SK-N-SH (cell line): ENCODE results near the gene PIK3R1. TPM values are rescaled to one million over a fixed set of nuclear protein-coding genes. Genes with fewer than 3 reads are reported as not detected.

Experiments
- CTCF ChIA-PET: fragments of 300-600, 350-600 bp; formaldehyde crosslinking; extraction: SDS; loops from one replicate; lab custom pipeline; 2021; lab: Yijun Ruan, JAX
- POLR2A ChIA-PET: fragments of 350-600 bp; sonication (Branson Sonifier 250); formaldehyde crosslinking; extraction: SDS; loops from one replicate; lab custom pipeline; 2020; ENCODE audit warnings: antibody characterized with exemption, inconsistent platforms; lab: Yijun Ruan, JAX
- DNase-seq: peaks from one replicate; pipeline ENCODE4 v3.0.0; 2012
- H2AFZ ChIP-seq: fragments of 200-600 bp; sonication (generic); 2 replicates; pipeline ENCODE4 v1.8.1; 2016; ENCODE audit warnings: antibody characterized with exemption, mild to moderate bottlenecking, low read depth
- H3F3A ChIP-seq: fragments of 200-600 bp; sonication (generic); replicated peaks from 2 replicates; pipeline ENCODE3; 2016; ENCODE audit warnings: antibody characterized with exemption, mild to moderate bottlenecking; ENCODE audit not compliant: insufficient read depth
- H3K27ac ChIP-seq, 2 experiments: fragments of 200-500 bp in 1 of 2; fragments of 200-600 bp in 1 of 2; sonication (Bioruptor generic) in 1 of 2; sonication (generic), shearing (Covaris generic) in 1 of 2; 2 replicates each; pipeline versions ENCODE4 v1.5.1 to v1.6.1; 2014 to 2016; ENCODE audit warnings: low read depth in 2 of 2, inconsistent platforms in 1 of 2, low read length in 1 of 2, mild to moderate bottlenecking in 1 of 2, mixed read lengths in 1 of 2
- H3K27me3 ChIP-seq: fragments of 200-600 bp; sonication (generic), shearing (Covaris generic); 2 replicates; pipeline ENCODE4 v1.6.1; 2016; ENCODE audit warnings: mixed run types; ENCODE audit not compliant: insufficient read depth
- H3K36me3 ChIP-seq, 2 experiments: fragments of 200-500 bp in 1 of 2; fragments of 200-600 bp in 1 of 2; sonication (Bioruptor generic) in 1 of 2; sonication (generic) in 1 of 2; replicated peaks in 1 of 2; 2 replicates each; pipeline versions ENCODE3 to v1.5.1; 2014 to 2016; ENCODE audit warnings: low read length in 1 of 2, mild to moderate bottlenecking in 1 of 2; ENCODE audit not compliant: insufficient read depth in 2 of 2, control insufficient read depth in 1 of 2
- H3K4me1 ChIP-seq, 2 experiments: fragments of 200-500 bp in 1 of 2; fragments of 200-600 bp in 1 of 2; sonication (Bioruptor generic) in 1 of 2; sonication (generic), shearing (Covaris generic) in 1 of 2; 2 replicates each; pipeline versions ENCODE4 v1.5.1 to v1.6.1; 2014 to 2016; ENCODE audit warnings: low read depth in 1 of 2, low read length in 1 of 2, mixed run types in 1 of 2; ENCODE audit not compliant: insufficient read depth in 2 of 2, control insufficient read depth in 1 of 2
- H3K4me2 ChIP-seq: fragments of 200-600 bp; sonication (generic), shearing (Covaris generic); 2 replicates; pipeline ENCODE4 v1.6.1; 2017; ENCODE audit warnings: mixed run types
- H3K4me3 ChIP-seq, 2 experiments: fragments of 200-500 bp in 1 of 2; fragments of 200-600 bp in 1 of 2; sonication (Bioruptor generic) in 1 of 2; sonication (generic), shearing (Covaris generic) in 1 of 2; 2 replicates each; pipeline versions ENCODE4 v1.5.1 to v1.8.1; 2014 to 2016; ENCODE audit warnings: low read depth in 2 of 2, inconsistent platforms in 1 of 2, low read length in 1 of 2, mild to moderate bottlenecking in 1 of 2, mixed read lengths in 1 of 2, moderate library complexity in 1 of 2
- H3K79me2 ChIP-seq: fragments of 200-600 bp; sonication (generic); 2 replicates; pipeline ENCODE4 v1.8.1; 2017; ENCODE audit warnings: mild to moderate bottlenecking; ENCODE audit not compliant: insufficient read depth
- H3K9ac ChIP-seq: fragments of 200-600 bp; sonication (generic); 2 replicates; pipeline ENCODE4 v1.6.1; 2017; ENCODE audit warnings: mixed run types
- H3K9me2 ChIP-seq: fragments of 200-600 bp; sonication (generic); 2 replicates; pipeline ENCODE4 v1.6.1; 2017; ENCODE audit warnings: mixed run types
- H3K9me3 ChIP-seq: fragments of 200-600 bp; sonication (generic); 2 replicates; pipeline ENCODE4 v1.6.1; 2017; ENCODE audit warnings: mixed run types, mild to moderate bottlenecking, moderate library complexity
- H4K20me1 ChIP-seq: fragments of 200-600 bp; sonication (generic); 2 replicates; pipeline ENCODE4 v1.6.1; 2017; ENCODE audit warnings: mild to moderate bottlenecking, mixed run types; ENCODE audit not compliant: insufficient read depth
- CHD2 ChIP-seq: fragments of 150-350 bp; IDR thresholded peaks from 2 replicates; pipeline ENCODE4 v1.6.1; 2018; ENCODE audit warnings: low read length; ENCODE audit not compliant: partially characterized antibody
- CTCF ChIP-seq: fragments of 200-600 bp; sonication (generic); IDR thresholded peaks from 2 replicates; pipeline ENCODE4 v1.6.1; 2017; ENCODE audit warnings: antibody characterized with exemption, mild to moderate bottlenecking, moderate library complexity
- EZH2phosphoT487 ChIP-seq: fragments of 200-600 bp; sonication (generic); IDR thresholded peaks from 2 replicates; pipeline ENCODE4 v1.6.1; 2017; ENCODE audit warnings: low read depth, mixed run types, mild to moderate bottlenecking, antibody characterized with exemption, moderate library complexity, borderline replicate concordance
- GABPA ChIP-seq: IDR thresholded peaks from 2 replicates; pipeline ENCODE4 v1.4.0; 2012; ENCODE audit warnings: low read depth, mild to moderate bottlenecking
- GATA2 ChIP-seq: sonication (generic); formaldehyde crosslinking; IDR thresholded peaks from 2 replicates; pipeline ENCODE4 v1.5.0; 2020; ENCODE audit warnings: mild to moderate bottlenecking, missing genetic modification reagents
- MAX ChIP-seq: IDR thresholded peaks from 2 replicates; pipeline ENCODE4 v1.4.0; 2012; ENCODE audit warnings: low read depth
- MEF2A ChIP-seq: IDR thresholded peaks from 2 replicates; pipeline ENCODE4 v1.4.0; 2012; ENCODE audit warnings: low read depth, borderline replicate concordance
- POLR2AphosphoS5 ChIP-seq: IDR thresholded peaks from 2 replicates; pipeline ENCODE4 v1.6.1; 2012; ENCODE audit warnings: low read depth, low read length
- RAD21 ChIP-seq: IDR thresholded peaks from 2 replicates; pipeline ENCODE4 v1.6.1; 2012; ENCODE audit warnings: mild to moderate bottlenecking, low read length
- RXRA ChIP-seq: IDR thresholded peaks from 2 replicates; pipeline ENCODE4 v1.4.0; 2012; ENCODE audit warnings: low read depth, mild to moderate bottlenecking, borderline replicate concordance
- TAF1 ChIP-seq: IDR thresholded peaks from 2 replicates; pipeline ENCODE4 v1.6.1; 2012; ENCODE audit warnings: low read depth, mild to moderate bottlenecking, low read length, moderate library complexity, borderline replicate concordance
- TEAD4 ChIP-seq: IDR thresholded peaks from 2 replicates; pipeline ENCODE4 v1.4.0; 2012; ENCODE audit warnings: mild to moderate bottlenecking, borderline replicate concordance; ENCODE audit not compliant: insufficient read depth
- YY1 ChIP-seq: IDR thresholded peaks from 2 replicates; pipeline ENCODE4 v1.4.0; 2012; ENCODE audit warnings: low read depth, mild to moderate bottlenecking
- ZBTB33 ChIP-seq: IDR thresholded peaks from 2 replicates; pipeline ENCODE4 v1.4.0; 2012; ENCODE audit warnings: low read depth, borderline replicate concordance
- WGBS: methylation state at CpG from one replicate; pipeline ENCODE4 v1.1.6; 2017; ENCODE audit warnings: low lambda C conversion rate; 5-methylcytosine and 5-hydroxymethylcytosine counted together
- polyA plus RNA-seq, 3 experiments: library from polyadenylated mRNA; depleted of rRNA; stranded (reverse); fragments of >200 nt; gene quantifications; 2 replicates each; pipeline ENCODE4 v1.2.3, GENCODE V29; 2012

PIK3R1 gene
- polyA plus RNA-seq, 1 of the 3 experiments (the other 2 are of a cell fraction) = 2.0 TPM

- POLR2A ChIA-PET = no interaction called here
Measured at GRCh38 chr5:68243681-68244080, 28.1 kb downstream of the PIK3R1 start.

GRCh38 chr5:68245319-68245718 lies 29.8 kb downstream of the PIK3R1 start:
- CTCF ChIA-PET = interaction anchor here (1.0 to 2.0 kb wide), 2 partner anchors 29 to 999 kb away, joined by 3 to 4 read pairs; no protein-coding TSS in a partner anchor

More at GRCh38 chr5:68243681-68244080, 28.1 kb downstream of the PIK3R1 start:
- peaks cover 7 to 13% of the 10 kb centered on the region in 2 experiments for H3K36me3 ChIP-seq
- H3K4me1 ChIP-seq = peaks cover 16 to 18% of the 10 kb centered on the region in 2 experiments
- no peaks in the 10 kb centered on the region for H3K9me2 ChIP-seq
- TF ChIP-seq YY1 (no peak), MAX (no peak), CHD2 (no peak), GABPA (no peak), TEAD4 (no peak), ZBTB33 (no peak), EZH2phosphoT487 (no peak), RXRA (no peak), MEF2A (no peak), POLR2AphosphoS5 (no peak)
- 0 out of 2 replicates have a peak, but pooled peaks cover 7% of the 10 kb centered on the region for H3K79me2 ChIP-seq
- CTCF ChIA-PET = interaction anchor here (1.4 to 2.0 kb wide), 3 partner anchors 9 to 998 kb away, joined by 3 to 4 read pairs (median 4); no protein-coding TSS in a partner anchor
- H3K4me2 ChIP-seq = no peak overlapping the region
- 91% methylated on average over 2 of the region's 2 CpGs for WGBS
- H3K9ac ChIP-seq = no peak overlapping the region
- no peaks in the 10 kb centered on the region for H3K9me3 ChIP-seq
- no peak overlapping the region for H3K4me3 ChIP-seq
- H3K27me3 ChIP-seq = no peaks in the 10 kb centered on the region
- no peak overlapping the region for H3K27ac ChIP-seq
- H3F3A ChIP-seq = peaks cover 5% of the 10 kb centered on the region
- H4K20me1 ChIP-seq = no peaks in the 10 kb centered on the region
- no peak for DNase-seq
- H2AFZ ChIP-seq = no peak overlapping the region

More at GRCh38 chr5:68245319-68245718, 29.8 kb downstream of the PIK3R1 start:
- Histone ChIP-seq H3K4me1 (peaks cover 16 to 17% of the 10 kb centered on the region in 2 experiments), H3K27me3 (no peaks in the 10 kb centered on the region), H2AFZ (no peak overlapping the region), H3K9me3 (no peaks in the 10 kb centered on the region), H4K20me1 (no peaks in the 10 kb centered on the region), H3K4me3 (no peak overlapping the region), H3K9me2 (no peaks in the 10 kb centered on the region), H3K4me2 (no peak overlapping the region), H3K9ac (no peak overlapping the region), H3K27ac (no peak overlapping the region), H3K36me3 (peaks cover 7 to 13% of the 10 kb centered on the region in 2 experiments), H3K79me2 (0 out of 2 replicates have a peak, but pooled peaks cover 7% of the 10 kb centered on the region), H3F3A (peaks cover under 1% of the 10 kb centered on the region)
- POLR2A ChIA-PET = no interaction called here
- WGBS = 78% methylated on average over 3 of the region's 3 CpGs
- DNase-seq = no peak
- TF ChIP-seq GABPA = no peak
- no peak for TF ChIP-seq GATA2 (CRISPR knock-in tag)
- TF ChIP-seq CTCF = no peak
- no peak for TF ChIP-seq EZH2phosphoT487
- TF ChIP-seq RAD21 = no peak
- TF ChIP-seq RXRA = no peak
- TF ChIP-seq MEF2A = no peak
- no peak for TF ChIP-seq TAF1
